GM12878 (cell line): ENCODE measurements around the gene CHAF1A. TPM values are rescaled to one million over a fixed set of nuclear protein-coding genes. Genes with fewer than 3 reads are reported as not detected.
A peak's percentile ranks its signal among the peaks of the same experiment; 100 is the strongest.

ENCODE experiments used
- ASH2L ChIP-seq: fragments of 300-600, 200-600 bp; sonication (generic); IDR thresholded peaks from 2 replicates; pipeline ENCODE4 v1.6.1; 2017; ENCODE audit warnings: low read depth, mild to moderate bottlenecking, borderline replicate concordance
- BCL3 ChIP-seq: IDR thresholded peaks from 2 replicates; pipeline ENCODE4 v1.6.1; 2011; ENCODE audit warnings: borderline replicate concordance, low read depth, mild to moderate bottlenecking, moderate library complexity, low read length; ENCODE audit not compliant: insufficient read depth, poor library complexity, severe bottlenecking
- CEBPB ChIP-seq, 2 experiments: fragments of 150-350 bp in 1 of 2; IDR thresholded peaks; 2 replicates each; pipeline ENCODE4 v1.6.1; 2012 to 2014; ENCODE audit warnings: low read depth in 2 of 2, low read length in 2 of 2, borderline replicate concordance in 1 of 2, inconsistent platforms in 1 of 2
- CTCF ChIP-seq, 3 experiments: IDR thresholded peaks in 2 of 3; conservative IDR thresholded peaks in 1 of 3; 2 replicates each; pipeline ENCODE4 v1.5.1; 2011; ENCODE audit warnings: low read depth in 3 of 3, low read length in 3 of 3, mild to moderate bottlenecking in 3 of 3, control low read depth in 2 of 3, moderate library complexity in 2 of 3, inconsistent platforms in 1 of 3, mixed read lengths in 1 of 3; ENCODE audit not compliant: control insufficient read depth in 2 of 3, insufficient read depth in 1 of 3; ENCODE audit errors: extremely low read depth in 1 of 3
- DPF2 ChIP-seq: fragments of 450-650 bp; IDR thresholded peaks from 2 replicates; pipeline ENCODE4 v1.6.1; 2017; ENCODE audit warnings: mild to moderate bottlenecking
- EED ChIP-seq: sonication (generic); IDR thresholded peaks from 2 replicates; pipeline ENCODE4 v1.6.1; 2016; ENCODE audit warnings: antibody characterized with exemption, low read depth
- EGR1 ChIP-seq, 2 experiments: IDR thresholded peaks; 1 replicate in 1 of 2; 2 replicates in 1 of 2; pipeline ENCODE4 v1.6.1; 2011 to 2012; ENCODE audit warnings: low read depth in 2 of 2, low read length in 2 of 2, borderline replicate concordance in 1 of 2, mild to moderate bottlenecking in 1 of 2, moderate library complexity in 1 of 2
- EP300 ChIP-seq, 2 experiments: fragments of 150-350 bp in 1 of 2; IDR thresholded peaks; 2 replicates each; pipeline ENCODE4 v1.6.1; 2011 to 2012; ENCODE audit warnings: low read depth in 2 of 2, low read length in 2 of 2, borderline replicate concordance in 1 of 2, improper control_type of control experiment in 1 of 2, inconsistent platforms in 1 of 2; ENCODE audit not compliant: control insufficient read depth in 1 of 2
- EZH2 ChIP-seq: IDR thresholded peaks from 2 replicates; pipeline ENCODE4 v1.6.1; 2012; ENCODE audit warnings: low read depth, mild to moderate bottlenecking, control low read depth, inconsistent platforms, low read length, borderline replicate concordance; ENCODE audit not compliant: control insufficient read depth
- HDGF ChIP-seq: fragments of 450-650 bp; IDR thresholded peaks from 2 replicates; pipeline ENCODE4 v1.6.1; 2016; ENCODE audit warnings: antibody characterized with exemption
- JUNB ChIP-seq: IDR thresholded peaks from 2 replicates; pipeline ENCODE4 v1.6.1; 2016; ENCODE audit warnings: antibody characterized with exemption, mild to moderate bottlenecking
- POU2F2 ChIP-seq: IDR thresholded peaks from 3 replicates; pipeline ENCODE4 v1.6.1; 2011; ENCODE audit warnings: low read depth, mild to moderate bottlenecking, low read length, borderline replicate concordance
- SIN3A ChIP-seq: IDR thresholded peaks from 2 replicates; pipeline ENCODE4 v1.6.1; 2012; ENCODE audit warnings: low read depth, low read length, improper control_type of control experiment
- SMAD5 ChIP-seq: IDR thresholded peaks from 2 replicates; pipeline ENCODE4 v1.6.1; 2016; ENCODE audit warnings: antibody characterized with exemption, low read depth
- SUZ12 ChIP-seq: fragments of 200-600 bp; sonication (generic); IDR thresholded peaks from one replicate; pipeline ENCODE4 v1.6.1; 2018; ENCODE audit warnings: antibody characterized with exemption, mild to moderate bottlenecking; ENCODE audit not compliant: unreplicated experiment
- TBL1XR1 ChIP-seq: IDR thresholded peaks from 2 replicates; pipeline ENCODE4 v1.6.1; 2012; ENCODE audit warnings: low read depth, low read length, improper control_type of control experiment
- ZBTB4 ChIP-seq: fragments of 450-650 bp; formaldehyde crosslinking; IDR thresholded peaks from 2 replicates; pipeline ENCODE4 v1.4.0; 2022; ENCODE audit warnings: mild to moderate bottlenecking, moderate library complexity
- ZNF687 ChIP-seq: fragments of 450-650 bp; IDR thresholded peaks from 2 replicates; pipeline ENCODE4 v1.6.1; 2017; ENCODE audit warnings: mild to moderate bottlenecking, moderate library complexity
- polyA plus RNA-seq, 11 experiments: library from polyadenylated mRNA; depleted of rRNA in 4 of 11; unstranded in 6 of 11; stranded (reverse) in 5 of 11; fragments of >200 nt; fragmentation: Nextera tagmentation in 4 of 11; fragmentation: Illumina TruSeq in 1 of 11; extraction: Ambion mirVana in 4 of 11; extraction: Trizol in 1 of 11; gene quantifications; 1 replicate in 1 of 11; 2 replicates in 10 of 11; pipeline versions ENCODE4 v1.2.1 to v1.2.3, GENCODE V29; 2011 to 2016; ENCODE audit warnings: inconsistent platforms in 2 of 11, missing spikeins in 2 of 11, low read depth in 1 of 11
- total RNA-seq, 4 experiments: library from RNA; depleted of rRNA in 3 of 4; stranded (reverse); fragments of >200 nt in 3 of 4; fragmentation: Illumina TruSeq in 1 of 4; extraction: Trizol in 1 of 4; gene quantifications; 2 replicates each; pipeline versions ENCODE4 v1.2.1 to v1.2.3, GENCODE V29; 2013 to 2021

CHAF1A gene
- total and polyA plus RNA-seq, 10 of the 15 experiments (the other 5 are each of a cell fraction or from before 2014, with no cell fraction given), result 1.3 to 69.1 (median 34.2) TPM

GRCh38 chr19:4457654-4458395 lies 55.4 kb downstream of the CHAF1A start, which contains the start of gene UBXN6 (continued):
- no peak for TF ChIP-seq CEBPB (IDR thresholded peaks at IDR 0.05; ENCODE audit: borderline replicate concordance in 1 of 2, low read depth in 2 of 2, low read length in 2 of 2)
- TF ChIP-seq DPF2, result no peak
- no peak for TF ChIP-seq SUZ12
- TF ChIP-seq ZBTB4 (CRISPR knock-in tag), result no peak
- TF ChIP-seq JUNB, result no peak
- no peak for TF ChIP-seq SMAD5
- peak; percentile 91 for TF ChIP-seq SIN3A
- TF ChIP-seq CTCF (IDR thresholded peaks at IDR 0.05 in 2 of 3, conservative IDR thresholded peaks at IDR 0.05 in 1 of 3; ENCODE audit: control insufficient read depth in 2 of 3, extremely low read depth in 1 of 3, insufficient read depth in 1 of 3, low read depth in 3 of 3, low read length in 3 of 3), result no peak
- peak in 1 of 2 experiments; percentile 88; a peak in 2 of 3 replicates for TF ChIP-seq EGR1 (IDR thresholded peaks at IDR 0.05; ENCODE audit: borderline replicate concordance in 1 of 2, low read depth in 2 of 2, low read length in 2 of 2)
- no peak for TF ChIP-seq EP300 (IDR thresholded peaks at IDR 0.05; ENCODE audit: borderline replicate concordance in 1 of 2, control insufficient read depth in 1 of 2, low read depth in 2 of 2, low read length in 2 of 2)
- TF ChIP-seq ZNF687, result no peak
- no peak for TF ChIP-seq EED
- 0 out of 2 replicates have a peak, but pooled peaks have one; percentile 36 for TF ChIP-seq TBL1XR1
- TF ChIP-seq EZH2, result no peak
- no peak for TF ChIP-seq BCL3
- TF ChIP-seq HDGF, result peak; percentile 84
- peak; percentile 66; the same call in 2 of the 3 replicates for TF ChIP-seq POU2F2
- no peak for TF ChIP-seq ASH2L
